Measurements from ENCODE around the gene COL6A6. TPM values are rescaled to one million over a fixed set of nuclear protein-coding genes. Genes with fewer than 3 reads are reported as not detected.

Gene COL6A6
- total RNA-seq, 1 experiment from 2014 or later: 0.11 TPM

DNA sequence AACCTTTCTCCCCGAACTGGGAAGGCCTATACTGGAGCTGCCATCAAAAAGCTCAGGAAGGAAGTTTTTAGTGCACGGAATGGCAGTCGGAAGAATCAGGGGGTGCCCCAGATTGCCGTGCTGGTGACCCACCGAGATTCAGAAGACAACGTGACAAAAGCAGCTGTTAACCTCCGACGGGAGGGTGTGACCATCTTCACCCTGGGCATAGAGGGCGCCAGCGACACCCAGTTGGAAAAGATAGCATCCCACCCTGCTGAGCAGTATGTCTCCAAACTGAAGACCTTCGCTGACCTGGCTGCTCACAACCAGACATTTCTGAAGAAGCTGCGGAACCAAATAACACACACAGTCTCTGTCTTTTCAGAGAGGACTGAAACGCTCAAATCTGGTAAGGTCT lies 48.2 kb downstream of the COL6A6 start:
- peaks cover 4% of the 10 kb centered on the region; the same call in 1 of the 2 replicates for H3K27me3 Mint-ChIP-seq (ENCODE audit: low read depth)
- Histone ChIP-seq H2BK15ac (ENCODE audit: low read depth, low read length) (no peak overlapping the region), H2BK5ac (ENCODE audit: insufficient read length, low read length) (no peak overlapping the region), H3K9ac (ENCODE audit: extremely low read depth, insufficient read length, low read length) (no peak overlapping the region), H4K91ac (ENCODE audit: insufficient read length, low read depth, low read length) (no peak overlapping the region), H3K23ac (ENCODE audit: insufficient read length, low read depth, low read length) (no peak overlapping the region), H3K79me2 (ENCODE audit: insufficient read depth, low read length) (no peaks in the 10 kb centered on the region), H3K27ac (ENCODE audit: insufficient read length, low read depth, low read length) (no peak overlapping the region), H2AFZ (ENCODE audit: low read length) (no peak overlapping the region), H4K8ac (replicated peaks; ENCODE audit: insufficient read length, low read depth, low read length) (no peak overlapping the region), H4K20me1 (ENCODE audit: control insufficient read depth, insufficient read depth, insufficient read length) (no peaks in the 10 kb centered on the region), H3K23me2 (ENCODE audit: insufficient read length, low read depth, low read length, poor library complexity, severe bottlenecking) (no peaks in the 10 kb centered on the region), H2AK5ac (ENCODE audit: insufficient read length, low read length) (no peak overlapping the region), H2BK20ac (ENCODE audit: low read depth, low read length, poor library complexity, severe bottlenecking) (no peak overlapping the region), H3K18ac (ENCODE audit: insufficient read length, low read depth, low read length) (no peak overlapping the region), H3K9me3 (ENCODE audit: control insufficient read depth, low read depth, low read length) (no peaks in the 10 kb centered on the region), H3K56ac (ENCODE audit: insufficient read length, low read depth, low read length) (no peak overlapping the region), H2BK12ac (ENCODE audit: insufficient read length, low read depth, low read length) (no peak overlapping the region), H3K4me2 (ENCODE audit: insufficient read depth, insufficient read length, low read length) (no peak overlapping the region), H3K4ac (ENCODE audit: low read depth, low read length) (no peak overlapping the region), H3K79me1 (ENCODE audit: insufficient read depth, low read depth, low read length, poor library complexity, severe bottlenecking) (no peaks in the 10 kb centered on the region), H3K27me3 (ENCODE audit: insufficient read depth, low read length) (no peaks in the 10 kb centered on the region), H3T11ph (ENCODE audit: low read length) (no peak overlapping the region), H2BK120ac (ENCODE audit: low read depth, low read length, poor library complexity, severe bottlenecking) (no peak overlapping the region), H3K14ac (ENCODE audit: insufficient read depth, low read length) (no peak overlapping the region), H4K5ac (ENCODE audit: insufficient read length, low read depth, low read length) (no peak overlapping the region), H3K4me1 (ENCODE audit: insufficient read depth, low read length) (no peaks in the 10 kb centered on the region)
- DNase-seq: no peak
- H3K36me3 Mint-ChIP-seq (ENCODE audit: insufficient read depth in 1 of 3, low read depth in 3 of 3): no peaks in the 10 kb centered on the region
- no peaks in the 10 kb centered on the region for H3K4me1 Mint-ChIP-seq
- WGBS (ENCODE audit: extremely low coverage, insufficient read length, low lambda C conversion rate): no CpG with 5 or more reads among the region's 13 CpGs
- no peak overlapping the region; a peak in 1 of 7 replicates for H3K27ac Mint-ChIP-seq
- 0 out of 3 replicates have a peak, but pooled peaks have one; percentile 20 for TF ChIP-seq CTCF (conservative IDR thresholded peaks at IDR 0.05)
- H3K4me3 Mint-ChIP-seq: no peak overlapping the region
- peaks cover 2 to 6% of the 10 kb centered on the region in 2 experiments; a peak in 2 of 5 replicates for H3K9me3 Mint-ChIP-seq

Other genes with a start within 250 kb of the COL6A6 start
- 0.04 TPM in 2 replicates for gene COL6A5, start 171.5 kb upstream of the COL6A6 start, total RNA-seq (2021)
- gene PIK3R4, start 229.7 kb downstream of the COL6A6 start, total RNA-seq (2021): 28.6 and 37.0 TPM in 2 replicates